HK-2 (cell line): ENCODE data around the gene OR51D1.

Experiments
- DNase-seq: peaks from one replicate; pipeline ENCODE4 v3.0.0-alpha.2; 2018; ENCODE audit not compliant: unreplicated experiment

OR51D1 gene, protein sequence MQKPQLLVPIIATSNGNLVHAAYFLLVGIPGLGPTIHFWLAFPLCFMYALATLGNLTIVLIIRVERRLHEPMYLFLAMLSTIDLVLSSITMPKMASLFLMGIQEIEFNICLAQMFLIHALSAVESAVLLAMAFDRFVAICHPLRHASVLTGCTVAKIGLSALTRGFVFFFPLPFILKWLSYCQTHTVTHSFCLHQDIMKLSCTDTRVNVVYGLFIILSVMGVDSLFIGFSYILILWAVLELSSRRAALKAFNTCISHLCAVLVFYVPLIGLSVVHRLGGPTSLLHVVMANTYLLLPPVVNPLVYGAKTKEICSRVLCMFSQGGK

GRCh38 chr11:4636962-4637661 is at the start of gene OR51D1:
TSS of gene OR51D1 (plus strand) at chr11:4637477. CDS start at chr11:4639791, 2,314 bp downstream.
- DNase-seq, result peak; percentile 50

DNA sequence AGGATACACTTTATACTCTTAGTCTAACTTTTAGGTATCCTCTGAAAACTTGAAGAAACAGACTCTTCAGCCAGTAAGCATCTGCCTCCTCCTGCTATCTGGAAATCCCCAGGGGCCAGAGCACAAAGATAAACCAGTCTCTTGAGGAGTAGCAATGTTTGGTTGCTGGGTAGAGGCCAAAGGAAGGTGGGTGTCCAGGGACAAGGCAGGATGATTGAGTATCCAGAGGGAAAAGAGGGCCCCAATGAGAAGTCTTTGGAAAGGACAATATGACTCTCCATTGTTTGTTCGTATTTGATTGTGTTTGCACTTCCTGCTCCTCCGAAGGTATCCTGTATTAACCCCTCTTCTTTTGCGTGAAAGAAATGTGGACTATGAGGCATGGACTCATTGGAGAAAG is 48.3 kb upstream of the OR51D1 start:
- no peak for DNase-seq

- DNase-seq, result no peak
Measured at GRCh38 chr11:4593739-4594138, 43.5 kb upstream of the OR51D1 start, which contains the start of gene OR52I1. TSS of gene OR52I1 (plus strand) at chr11:4594039. CDS start at chr11:4594039, 0 bp downstream.

DNA sequence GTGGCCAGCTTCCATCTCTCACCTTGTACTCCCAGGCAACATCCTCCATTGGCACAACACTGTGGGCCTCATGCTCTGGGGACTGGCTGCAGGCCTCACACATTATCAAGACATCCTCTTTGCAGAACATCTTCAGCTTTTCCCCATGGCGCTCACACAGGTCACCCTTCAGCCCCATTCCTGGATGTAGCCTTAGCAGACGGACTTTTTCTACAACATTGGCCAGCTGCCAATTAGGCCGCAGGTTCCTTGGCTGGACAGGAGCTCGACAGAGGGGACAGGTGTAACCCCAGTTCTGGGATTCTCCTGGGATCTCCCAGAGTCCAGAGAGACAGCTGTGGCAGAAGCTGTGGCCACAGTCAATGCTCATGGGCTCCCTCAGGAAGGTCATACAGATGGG is 32.2 kb upstream of the OR51D1 start:
- no peak for DNase-seq

GRCh38 chr11:4606231-4607015 is 30.9 kb upstream of the OR51D1 start:
- no peak for DNase-seq

GRCh38 chr11:4607096-4607495 is 30.2 kb upstream of the OR51D1 start:
- DNase-seq, result no peak

GRCh38 chr11:4607781-4608666 is 29.3 kb upstream of the OR51D1 start, which contains the start of gene TRIM68:
TSS of gene TRIM68 (minus strand) at chr11:4608231. CDS start at chr11:4605504, 2,727 bp downstream.
- DNase-seq, result peak; percentile 92

DNA sequence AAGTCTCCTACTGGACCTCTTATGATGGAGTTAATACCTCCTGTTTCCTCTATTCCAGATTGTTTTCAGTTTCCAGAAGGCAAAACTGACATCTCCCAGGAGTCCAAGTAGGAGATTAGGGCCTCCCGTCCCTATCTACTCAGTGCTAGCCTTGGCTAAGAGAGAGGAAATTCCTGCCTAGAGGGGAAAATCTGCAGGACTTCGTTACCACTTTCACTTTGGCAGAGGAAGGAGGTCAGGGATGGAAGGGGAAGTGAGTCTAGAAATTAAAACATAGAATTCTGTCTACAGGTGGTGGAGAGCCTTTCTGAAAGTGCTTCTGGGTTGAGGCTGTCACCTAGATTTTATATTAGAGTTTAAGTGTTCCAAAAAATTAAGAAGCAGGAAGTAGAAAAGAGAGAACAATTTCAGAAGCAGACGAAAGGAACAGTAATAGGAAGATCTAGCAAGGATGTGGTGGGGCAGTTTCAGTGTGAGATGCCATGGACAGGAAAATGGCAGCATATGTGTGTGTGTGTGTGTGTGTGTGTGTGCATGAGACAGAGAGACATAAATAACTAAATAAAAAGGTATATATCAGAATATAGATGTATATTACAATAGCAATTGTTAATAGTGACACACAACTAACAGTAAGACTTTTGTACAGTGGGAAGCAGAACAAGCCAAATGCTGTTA is 26.9 kb upstream of the OR51D1 start:
- DNase-seq, result no peak

DNA sequence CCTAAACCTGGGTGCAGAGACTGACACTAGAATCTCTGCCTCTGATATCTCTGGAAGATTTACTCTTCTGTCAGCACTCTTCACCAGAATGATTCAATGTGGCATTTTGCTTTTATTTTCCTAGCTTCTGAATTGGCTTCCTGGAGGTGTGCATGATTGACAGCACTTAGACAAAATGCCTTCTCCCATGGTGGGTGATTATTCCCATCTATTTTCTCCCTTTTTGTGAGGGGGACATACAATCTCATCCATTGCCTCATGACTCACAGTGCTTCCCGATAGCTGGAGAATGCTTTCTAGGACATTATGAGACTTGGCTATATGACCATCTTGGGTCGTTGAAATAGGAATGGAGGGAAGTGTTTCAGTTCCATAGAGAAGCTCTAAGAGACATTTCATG is 25.3 kb upstream of the OR51D1 start:
- DNase-seq, result no peak

GRCh38 chr11:4615856-4616444 is 21.3 kb upstream of the OR51D1 start:
- no peak for DNase-seq

DNA sequence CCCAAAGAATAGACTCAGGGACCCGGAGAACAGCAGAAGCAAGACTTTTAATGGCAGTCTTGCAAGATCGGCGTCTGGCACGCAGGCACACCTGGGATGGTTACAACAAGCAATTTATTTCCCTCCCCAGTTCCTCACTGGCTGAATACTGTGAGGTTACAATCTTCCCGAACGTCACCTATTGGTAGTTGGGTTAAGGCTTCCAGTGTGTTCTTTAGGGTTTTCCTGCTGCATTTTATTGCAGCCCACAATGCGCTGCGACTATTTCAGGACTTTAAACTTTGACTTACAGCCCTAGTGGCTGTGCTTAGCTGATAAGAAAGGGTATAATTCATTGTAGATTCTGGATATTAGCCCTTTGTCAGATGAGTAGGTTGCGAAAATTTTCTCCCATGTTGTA is 17.8 kb upstream of the OR51D1 start:
- DNase-seq, result no peak

- peak; percentile 57 for DNase-seq
Measured at GRCh38 chr11:4626207-4627099, 10.8 kb upstream of the OR51D1 start.

GRCh38 chr11:4636136-4636535 is 1.1 kb upstream of the OR51D1 start:
- no peak for DNase-seq

- DNase-seq, result no peak
Measured at GRCh38 chr11:4637662-4638047, 378 bp downstream of the OR51D1 start.

DNA sequence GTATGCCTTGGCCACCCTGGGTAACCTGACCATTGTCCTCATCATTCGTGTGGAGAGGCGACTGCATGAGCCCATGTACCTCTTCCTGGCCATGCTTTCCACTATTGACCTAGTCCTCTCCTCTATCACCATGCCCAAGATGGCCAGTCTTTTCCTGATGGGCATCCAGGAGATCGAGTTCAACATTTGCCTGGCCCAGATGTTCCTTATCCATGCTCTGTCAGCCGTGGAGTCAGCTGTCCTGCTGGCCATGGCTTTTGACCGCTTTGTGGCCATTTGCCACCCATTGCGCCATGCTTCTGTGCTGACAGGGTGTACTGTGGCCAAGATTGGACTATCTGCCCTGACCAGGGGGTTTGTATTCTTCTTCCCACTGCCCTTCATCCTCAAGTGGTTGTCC is 2.7 kb downstream of the OR51D1 start:
- DNase-seq, result no peak

GRCh38 chr11:4641501-4641900 is 4.2 kb downstream of the OR51D1 start:
- DNase-seq, result no peak

GRCh38 chr11:4642043-4642442 is 4.8 kb downstream of the OR51D1 start:
- DNase-seq, result no peak

GRCh38 chr11:4643076-4643475 is 5.8 kb downstream of the OR51D1 start:
- DNase-seq, result no peak

- DNase-seq, result no peak
Measured at GRCh38 chr11:4643682-4644081, 6.4 kb downstream of the OR51D1 start, which contains the start of gene OR51E1. TSS of gene OR51E1 (plus strand) at chr11:4643982. CDS start at chr11:4652527, 8,545 bp downstream.
